ENCODE results near the gene NRCAM.

DNA sequence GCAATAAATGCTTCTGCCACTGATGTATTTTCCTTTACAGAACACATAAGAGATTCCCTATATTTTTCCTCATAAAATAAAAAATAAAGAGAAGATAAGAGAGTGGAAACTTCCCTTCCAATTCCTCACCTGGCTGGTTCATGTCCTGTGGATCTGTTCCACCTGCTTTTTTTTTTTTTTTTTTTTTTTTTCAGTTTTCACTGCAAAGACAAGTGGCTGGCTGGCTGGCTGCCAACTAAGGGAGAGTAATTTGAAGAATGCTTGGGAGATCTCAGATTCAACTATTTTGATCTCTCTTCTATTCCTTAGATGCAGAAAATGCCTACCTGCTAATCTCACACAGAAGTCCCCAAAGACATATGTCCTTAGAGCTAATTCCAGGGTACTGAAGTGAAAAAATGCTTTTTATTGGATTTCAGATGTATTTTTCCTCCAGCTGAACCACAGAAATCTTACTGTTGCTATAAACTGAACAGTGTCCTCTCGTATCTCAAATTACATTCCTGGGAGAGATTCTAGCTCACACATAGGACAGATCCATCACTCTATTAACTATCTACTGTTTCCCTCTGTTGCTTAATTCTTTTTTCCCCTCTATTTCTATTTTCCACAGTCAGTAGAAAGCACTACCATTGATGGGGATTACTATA lies 120.8 kb downstream of the NRCAM start:
- TF ChIP-seq, protein P1, sequence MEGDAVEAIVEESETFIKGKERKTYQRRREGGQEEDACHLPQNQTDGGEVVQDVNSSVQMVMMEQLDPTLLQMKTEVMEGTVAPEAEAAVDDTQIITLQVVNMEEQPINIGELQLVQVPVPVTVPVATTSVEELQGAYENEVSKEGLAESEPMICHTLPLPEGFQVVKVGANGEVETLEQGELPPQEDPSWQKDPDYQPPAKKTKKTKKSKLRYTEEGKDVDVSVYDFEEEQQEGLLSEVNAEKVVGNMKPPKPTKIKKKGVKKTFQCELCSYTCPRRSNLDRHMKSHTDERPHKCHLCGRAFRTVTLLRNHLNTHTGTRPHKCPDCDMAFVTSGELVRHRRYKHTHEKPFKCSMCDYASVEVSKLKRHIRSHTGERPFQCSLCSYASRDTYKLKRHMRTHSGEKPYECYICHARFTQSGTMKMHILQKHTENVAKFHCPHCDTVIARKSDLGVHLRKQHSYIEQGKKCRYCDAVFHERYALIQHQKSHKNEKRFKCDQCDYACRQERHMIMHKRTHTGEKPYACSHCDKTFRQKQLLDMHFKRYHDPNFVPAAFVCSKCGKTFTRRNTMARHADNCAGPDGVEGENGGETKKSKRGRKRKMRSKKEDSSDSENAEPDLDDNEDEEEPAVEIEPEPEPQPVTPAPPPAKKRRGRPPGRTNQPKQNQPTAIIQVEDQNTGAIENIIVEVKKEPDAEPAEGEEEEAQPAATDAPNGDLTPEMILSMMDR (IDR thresholded peaks at IDR 0.05), result no peak
- TF ChIP-seq POLR2A (IDR thresholded peaks at IDR 0.05), result no peak
- no peak for TF ChIP-seq POLR2AphosphoS5 (IDR thresholded peaks at IDR 0.05)

All from sigmoid colon (tissue), 4 donors.